Suppressor macrophage treated with lipopolysaccharide for 4 hours (primary cell): ENCODE measurements around the gene BLVRA.

Experiments used
- DNase-seq: peaks from one replicate; pipeline ENCODE4 v3.0.0-alpha.2; 2020

The BLVRA gene

GRCh38 chr7:43750016-43750887, 8.2 kb upstream of the BLVRA start:
- DNase-seq = peak; percentile 63

GRCh38 chr7:43752411-43752810, 6.1 kb upstream of the BLVRA start:
- DNase-seq = no peak

GRCh38 chr7:43753271-43753810, 5.1 kb upstream of the BLVRA start:
- DNase-seq = peak; percentile 77

GRCh38 chr7:43753843-43754242, 4.6 kb upstream of the BLVRA start:
- DNase-seq = no peak

GRCh38 chr7:43754596-43754995, 3.9 kb upstream of the BLVRA start:
- no peak for DNase-seq

- DNase-seq = peak; percentile 81
Observed at GRCh38 chr7:43756368-43757072, 2.0 kb upstream of the BLVRA start.

- no peak for DNase-seq
Observed at GRCh38 chr7:43757073-43757720, 1.3 kb upstream of the BLVRA start.

GRCh38 chr7:43758822-43759683, 573 bp downstream of the BLVRA start:
- DNase-seq = peak; percentile 83

- DNase-seq = peak; percentile 28
Observed at GRCh38 chr7:43760861-43761260, 2.4 kb downstream of the BLVRA start.

GRCh38 chr7:43761382-43761781, 2.9 kb downstream of the BLVRA start:
- DNase-seq = no peak

GRCh38 chr7:43761938-43762692, 3.6 kb downstream of the BLVRA start:
- DNase-seq = peak; percentile 87

GRCh38 chr7:43763183-43763582, 4.7 kb downstream of the BLVRA start:
- DNase-seq = no peak

- peak; percentile 84 for DNase-seq
Observed at GRCh38 chr7:43764039-43764761, 5.7 kb downstream of the BLVRA start.

- peak; percentile 55 for DNase-seq
Observed at GRCh38 chr7:43764807-43765491, 6.5 kb downstream of the BLVRA start.

GRCh38 chr7:43766564-43766963, 8.1 kb downstream of the BLVRA start:
- peak; percentile 27 for DNase-seq

- no peak for DNase-seq
Observed at GRCh38 chr7:43767311-43767710, 8.8 kb downstream of the BLVRA start.

- DNase-seq = no peak
Observed at GRCh38 chr7:43768201-43768886, 9.9 kb downstream of the BLVRA start.

GRCh38 chr7:43768887-43769272, 10.4 kb downstream of the BLVRA start:
- DNase-seq = peak; percentile 28

GRCh38 chr7:43769281-43769680, 10.8 kb downstream of the BLVRA start:
- DNase-seq = peak; percentile 32
